GM18517 (cell line): Measurements from ENCODE around the gene TMEM207.
A peak's percentile ranks its signal among the peaks of the same experiment; 100 is the strongest.

Experiments used
- ATAC-seq: cut with Tn5 transposase; IDR thresholded peaks from one replicate; pipeline ENCODE4 v1.9.1; 2021; ENCODE audit warnings: mild to moderate bottlenecking, moderate library complexity; ENCODE audit not compliant: unreplicated experiment

The TMEM207 gene

DNA sequence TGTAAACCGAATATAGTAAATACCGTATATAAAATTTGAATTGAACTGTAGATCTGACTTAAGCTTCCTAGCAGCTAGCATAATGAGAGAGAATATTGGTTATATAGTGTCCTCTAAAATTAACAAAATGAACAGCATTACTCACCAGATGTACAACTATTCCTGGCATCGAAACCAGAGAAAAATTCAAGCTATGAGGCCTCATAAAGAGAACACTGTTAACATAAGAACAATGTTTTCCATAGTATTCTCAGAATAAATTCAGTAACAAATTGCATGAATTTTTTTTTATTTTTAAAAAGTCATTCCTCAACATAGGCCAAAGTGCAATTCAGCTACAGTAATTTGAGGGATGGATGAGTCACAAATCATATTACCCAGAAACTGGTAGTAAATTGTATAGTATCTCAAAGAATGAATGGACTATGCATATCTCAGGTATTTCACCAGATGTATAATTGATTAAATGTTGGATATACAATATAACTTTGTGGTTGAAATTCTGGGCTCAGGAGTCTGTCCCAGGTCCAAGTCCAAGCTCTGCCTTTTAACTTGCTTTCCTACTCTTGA is 5.0 kb downstream of the TMEM207 start:
- no peak for ATAC-seq

GRCh38 chr3:190444006-190444405 is 5.7 kb downstream of the TMEM207 start:
- no peak for ATAC-seq

- ATAC-seq: no peak
These were observed 6.4 kb downstream of the TMEM207 start for GRCh38 chr3:190443257-190443656.

- ATAC-seq: no peak
These were observed 7.5 kb downstream of the TMEM207 start for GRCh38 chr3:190442240-190442639.

- no peak for ATAC-seq
These were observed 13.4 kb downstream of the TMEM207 start for GRCh38 chr3:190436331-190436730.

GRCh38 chr3:190435618-190436017 is 14.1 kb downstream of the TMEM207 start:
- ATAC-seq: no peak

DNA sequence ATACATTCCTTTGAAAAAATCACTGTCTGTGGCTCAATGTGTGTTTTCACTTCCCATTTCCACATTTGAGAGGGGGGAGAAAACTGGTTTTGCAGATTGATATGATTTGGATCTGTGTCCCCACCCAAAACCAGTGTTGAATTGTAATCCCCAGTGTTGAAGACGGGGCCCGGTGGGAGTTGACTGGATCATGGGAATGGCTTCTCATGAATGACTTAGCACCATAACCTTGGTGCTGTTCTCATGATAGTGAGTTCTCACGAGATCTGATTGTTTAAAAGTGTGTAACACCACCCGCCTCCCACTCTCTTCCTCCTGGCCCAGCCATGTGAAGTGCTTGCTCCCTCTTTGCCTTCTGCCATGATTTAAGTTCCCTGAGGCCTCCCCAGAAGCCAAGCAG is 16.1 kb downstream of the TMEM207 start:
- ATAC-seq: no peak

- no peak for ATAC-seq
These were observed 17.5 kb downstream of the TMEM207 start for GRCh38 chr3:190432216-190432615.

- no peak for ATAC-seq
These were observed 18.8 kb downstream of the TMEM207 start for GRCh38 chr3:190430906-190431305.

DNA sequence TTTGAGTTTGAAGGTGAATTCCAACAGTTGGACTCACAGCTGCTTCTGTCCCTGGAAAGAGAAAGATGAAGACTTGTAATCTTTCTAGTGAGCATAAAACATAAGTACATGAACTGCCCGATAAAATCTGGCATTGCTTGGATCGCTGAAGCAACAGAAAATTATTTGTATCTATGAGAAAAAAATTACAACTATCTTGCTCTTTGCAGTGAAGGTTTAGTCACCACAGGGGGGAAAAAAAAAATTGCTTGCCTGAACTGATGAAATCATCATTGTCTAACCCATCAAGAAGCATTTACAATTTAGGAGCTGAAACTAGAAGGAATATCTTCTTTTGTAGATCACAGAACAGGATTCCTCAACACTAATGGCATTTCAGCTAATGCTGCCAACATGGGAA is 20.0 kb downstream of the TMEM207 start:
- no peak for ATAC-seq

DNA sequence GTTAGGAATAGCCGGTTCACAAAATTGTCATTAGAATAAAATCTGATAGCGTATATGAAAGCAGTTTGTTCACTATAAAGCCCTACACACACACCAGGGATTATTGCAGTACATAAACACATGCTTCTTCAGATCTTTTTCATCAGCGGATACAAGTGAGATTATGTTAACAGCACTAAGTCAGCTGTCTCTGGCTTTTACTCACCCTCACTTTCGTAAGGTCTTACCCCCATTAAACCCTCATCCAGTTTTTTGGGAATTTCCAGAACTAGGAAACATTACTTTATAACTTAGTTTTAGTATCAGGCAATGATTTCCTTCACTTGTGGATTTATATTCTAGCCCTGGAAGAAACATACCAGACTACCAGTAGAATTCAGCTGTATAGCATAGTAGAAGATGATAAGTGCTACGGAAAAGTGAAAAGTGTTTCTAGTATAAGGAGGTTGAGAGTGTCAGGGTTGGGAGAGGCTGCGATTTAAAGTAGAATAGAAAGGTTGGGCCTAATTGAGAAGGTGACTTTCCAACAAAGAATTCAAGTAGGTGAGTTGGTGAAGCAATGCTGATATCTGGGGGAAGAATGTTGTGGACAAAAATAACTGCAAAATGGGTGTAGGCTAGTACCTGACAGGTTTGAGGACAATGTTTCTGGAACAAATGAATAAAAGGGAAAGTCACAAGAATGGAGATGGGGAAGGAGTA is 22.7 kb downstream of the TMEM207 start:
- ATAC-seq: no peak

DNA sequence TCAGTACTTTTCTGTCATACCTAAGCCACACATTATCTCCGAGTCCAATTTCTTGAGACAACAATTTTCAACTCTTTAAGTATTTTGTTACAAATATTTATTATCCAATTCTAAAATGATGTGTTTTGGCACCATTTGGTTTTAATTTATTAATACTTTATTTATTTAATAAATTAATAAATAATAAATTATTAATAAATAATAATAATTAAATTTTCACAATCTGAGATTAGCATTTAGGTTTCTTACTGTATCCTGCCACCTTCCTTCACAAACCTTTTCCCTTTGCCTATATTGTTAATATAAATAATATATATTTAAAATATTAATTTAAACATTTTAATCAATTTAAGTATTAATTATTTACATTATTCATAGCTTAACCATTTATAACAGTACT is 23.9 kb downstream of the TMEM207 start:
- ATAC-seq: no peak

DNA sequence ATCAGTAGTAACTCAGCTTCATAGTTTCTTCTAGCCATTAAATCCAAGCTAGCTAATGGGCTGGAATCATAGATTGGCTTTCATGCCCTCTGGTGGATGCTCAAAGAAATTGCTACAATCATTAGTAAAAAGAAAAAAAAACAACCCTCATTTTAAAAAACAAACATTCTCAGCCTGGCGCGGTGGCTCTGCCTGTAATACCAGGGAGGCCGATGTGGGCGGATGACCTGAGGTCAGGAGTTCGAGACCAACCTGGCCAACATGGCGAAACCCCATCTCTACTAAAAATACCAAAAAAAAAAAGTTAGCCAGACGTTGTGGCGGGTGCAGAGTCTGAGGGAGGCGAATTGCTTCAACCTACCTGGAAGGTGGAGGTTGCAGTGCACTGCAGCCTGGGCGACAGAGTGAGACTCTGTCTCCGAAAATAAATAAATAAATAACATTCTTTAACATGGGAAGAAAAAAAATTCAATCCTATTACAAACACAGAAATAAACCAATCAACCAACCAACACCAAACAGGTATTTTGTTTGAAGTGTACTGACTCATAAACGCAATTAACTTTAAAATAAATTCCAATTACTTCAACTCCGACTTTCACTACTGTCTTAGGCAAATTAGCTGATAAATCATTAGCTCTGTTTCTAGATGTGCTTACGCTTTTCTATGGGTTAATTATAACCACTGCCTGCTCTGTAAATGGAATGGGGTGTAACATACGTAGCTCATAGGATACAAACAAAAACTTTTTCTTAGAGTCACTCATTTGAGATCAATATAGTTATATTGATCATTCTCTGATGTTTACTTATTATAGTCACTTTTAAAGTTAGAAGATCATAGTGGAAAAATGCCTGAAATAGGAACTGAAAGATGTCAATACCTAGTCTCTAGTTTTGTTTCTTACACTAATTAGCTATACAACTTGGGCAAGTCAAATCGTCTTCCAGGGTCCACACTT is 24.9 kb downstream of the TMEM207 start:
- ATAC-seq: peak; percentile 80

- peak; percentile 15 for ATAC-seq
These were observed 25.6 kb downstream of the TMEM207 start for GRCh38 chr3:190424108-190424477.

DNA sequence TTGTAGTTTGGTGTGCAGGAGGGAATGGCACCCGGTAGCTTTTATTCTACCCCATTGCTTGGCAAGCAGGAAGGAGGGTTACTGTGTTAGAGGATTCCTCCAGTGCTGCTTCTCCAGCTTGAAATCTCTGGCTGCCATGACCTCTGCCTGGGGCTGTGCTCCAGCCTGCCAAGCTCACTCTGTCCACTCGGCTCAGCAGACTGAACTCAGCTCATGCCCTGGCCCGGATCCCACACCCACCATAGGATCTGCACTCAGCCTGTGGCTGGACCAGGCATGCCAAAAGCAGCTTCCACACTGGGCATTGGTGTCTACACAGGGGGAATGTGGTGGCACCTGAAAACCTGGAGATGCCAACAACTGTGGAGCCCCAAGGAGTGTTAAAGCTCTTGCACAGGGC is 35.4 kb downstream of the TMEM207 start:
- no peak for ATAC-seq

GRCh38 chr3:190404715-190405114 is 45.0 kb downstream of the TMEM207 start:
- no peak for ATAC-seq

DNA sequence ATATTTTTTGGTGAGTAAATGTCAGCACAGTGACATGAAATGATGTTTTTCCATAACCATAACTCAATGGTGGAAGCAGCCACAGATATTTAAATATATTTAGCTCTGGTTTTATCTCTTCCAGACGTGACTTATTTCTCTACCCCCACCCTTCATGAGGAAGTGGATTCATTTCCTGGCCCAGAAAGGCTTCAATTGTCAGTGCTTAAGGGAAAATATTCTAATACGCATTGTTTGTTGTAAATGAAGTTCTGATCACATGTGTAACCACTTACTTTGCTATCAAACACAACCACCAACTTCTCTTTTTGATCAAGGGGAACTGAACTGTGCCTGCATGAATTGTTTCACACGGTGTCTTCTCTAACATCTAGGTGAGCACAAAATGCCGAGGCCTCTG is 47.7 kb downstream of the TMEM207 start:
- ATAC-seq: no peak

DNA sequence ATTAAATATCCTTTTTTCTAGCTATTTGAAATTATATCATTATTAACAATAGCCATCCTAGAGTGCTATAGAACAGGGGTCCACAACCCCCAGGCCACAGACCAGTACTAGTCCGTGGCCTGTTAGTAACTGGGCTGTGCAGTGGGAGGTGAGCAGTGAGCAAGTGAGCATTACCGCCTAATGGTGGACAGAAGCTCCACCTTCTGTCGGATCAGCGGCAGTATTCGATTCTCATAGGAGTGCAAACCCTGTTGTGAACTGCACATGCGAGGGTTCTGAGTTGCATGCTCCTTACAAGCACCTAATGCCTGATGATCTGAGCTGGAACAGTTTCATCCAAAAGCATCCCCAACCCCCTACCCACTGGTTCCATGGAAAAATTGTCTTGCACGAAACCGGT is 50.0 kb downstream of the TMEM207 start:
- ATAC-seq: no peak

DNA sequence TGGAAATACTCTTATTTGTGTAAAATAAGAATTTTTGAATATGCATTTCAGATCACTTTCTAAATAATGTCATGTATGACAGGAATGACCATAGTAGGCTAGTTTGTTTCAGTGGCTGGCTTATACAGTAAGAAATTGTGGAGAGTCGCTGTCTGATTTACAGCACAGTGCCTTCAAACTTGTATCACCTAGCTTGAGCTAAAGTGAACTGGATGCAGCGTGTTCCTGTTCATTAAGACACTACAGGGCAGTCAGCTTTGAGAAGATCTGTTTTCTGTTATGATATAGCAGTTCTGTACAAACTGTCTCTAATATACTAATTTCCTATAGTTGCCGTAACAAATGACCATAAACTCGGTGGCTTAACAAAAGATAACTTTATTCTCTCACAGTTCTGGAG is 51.8 kb downstream of the TMEM207 start:
- ATAC-seq: no peak

DNA sequence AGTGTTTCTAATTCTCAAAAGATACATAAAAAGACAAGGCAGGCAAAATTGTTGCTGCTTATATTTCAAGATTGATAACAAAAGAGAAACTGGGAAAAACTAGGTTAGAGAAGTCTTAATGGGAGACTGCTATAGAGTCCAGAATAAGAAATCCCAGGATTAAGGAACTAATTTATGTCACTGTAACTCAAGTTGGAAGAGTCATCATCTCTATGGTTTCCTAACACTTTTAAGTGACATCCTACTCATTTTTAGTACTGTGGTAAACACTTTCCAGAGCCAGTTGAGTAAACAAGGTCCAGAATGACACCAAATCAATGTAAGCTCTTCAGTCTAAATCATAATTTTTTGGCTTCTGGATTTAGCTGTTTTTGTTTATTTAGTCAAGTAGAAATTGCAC is 53.7 kb downstream of the TMEM207 start:
- ATAC-seq: no peak

- ATAC-seq: no peak
These were observed 61.0 kb downstream of the TMEM207 start for GRCh38 chr3:190388703-190389102.
